ENCODE results near the gene INSC.

INSC gene

GRCh38 chr11:15153231-15153630, 38.5 kb downstream of the INSC start:
- no peak for DNase-seq

GRCh38 chr11:15157181-15157580, 42.5 kb downstream of the INSC start:
- no peak for DNase-seq

- no peak for DNase-seq
Measured at GRCh38 chr11:15157606-15158137, 42.9 kb downstream of the INSC start.

GRCh38 chr11:15158351-15159015, 43.8 kb downstream of the INSC start:
- no peak for DNase-seq

GRCh38 chr11:15159085-15159484, 44.4 kb downstream of the INSC start:
- no peak for DNase-seq

- no peak for DNase-seq
Measured at GRCh38 chr11:15161790-15162189, 47.1 kb downstream of the INSC start.

- no peak for DNase-seq
Measured at GRCh38 chr11:15163136-15163535, 48.4 kb downstream of the INSC start.

- DNase-seq, result no peak
Measured at GRCh38 chr11:15166204-15166603, 51.5 kb downstream of the INSC start.

- no peak for DNase-seq
Measured at GRCh38 chr11:15169815-15170551, 55.3 kb downstream of the INSC start.

GRCh38 chr11:15170698-15171097, 56.0 kb downstream of the INSC start:
- no peak for DNase-seq

GRCh38 chr11:15171956-15172355, 57.2 kb downstream of the INSC start:
- no peak for DNase-seq

- DNase-seq, result no peak
Measured at GRCh38 chr11:15175831-15176230, 61.1 kb downstream of the INSC start.

GRCh38 chr11:15176646-15177163, 62.0 kb downstream of the INSC start:
- no peak for DNase-seq

- no peak for DNase-seq
Measured at GRCh38 chr11:15177491-15177890, 62.8 kb downstream of the INSC start.

GRCh38 chr11:15178214-15178613, 63.5 kb downstream of the INSC start:
- no peak for DNase-seq

- no peak for DNase-seq
Measured at GRCh38 chr11:15179167-15179566, 64.4 kb downstream of the INSC start.

- no peak for DNase-seq
Measured at GRCh38 chr11:15180212-15180792, 65.6 kb downstream of the INSC start.

- no peak for DNase-seq
Measured at GRCh38 chr11:15182372-15182771, 67.6 kb downstream of the INSC start.

GRCh38 chr11:15185021-15185420, 70.3 kb downstream of the INSC start:
- no peak for DNase-seq

- DNase-seq, result no peak
Measured at GRCh38 chr11:15186146-15186545, 71.4 kb downstream of the INSC start.

- DNase-seq, result no peak
Measured at GRCh38 chr11:15189189-15189588, 74.5 kb downstream of the INSC start.

- DNase-seq, result no peak
Measured at GRCh38 chr11:15189641-15190365, 75.1 kb downstream of the INSC start.

- DNase-seq, result no peak
Measured at GRCh38 chr11:15190611-15191010, 75.9 kb downstream of the INSC start.

All from activated CD4-positive, alpha-beta T cell treated with anti-CD3 and anti-CD28 coated beads, Interleukin-2, amount 50 U/mL, for 48 hours (primary cell).